B cell (primary cell): ENCODE data around the gene YES1. TPM values are rescaled to one million over a fixed set of nuclear protein-coding genes. Genes with fewer than 3 reads are reported as not detected.

Experiments
- ATAC-seq: fragments of 200-7000 bp; cut with Tn5 transposase; one replicate; pipeline ENCODE4 v1.10.0; 2021; ENCODE audit warnings: low read depth, mild to moderate bottlenecking, moderate number of reproducible peaks, moderate library complexity
- CTCF ChIA-PET: fragments of 350-600 bp; sonication (Branson Sonifier 250); formaldehyde crosslinking; loops from one replicate; lab custom pipeline; 2021; ENCODE audit warnings: antibody characterized with exemption, inconsistent platforms; lab: Charles Lee
- POLR2A ChIA-PET: fragments of 350-600 bp; sonication (Branson Sonifier 250); formaldehyde crosslinking; loops from one replicate; lab custom pipeline; 2021; ENCODE audit warnings: antibody characterized with exemption; lab: Charles Lee
- DNase-seq: peaks from one replicate; pipeline ENCODE4 v3.0.0; 2013
- H2AFZ ChIP-seq: 2 replicates; pipeline ENCODE4 v1.6.1; 2012; ENCODE audit warnings: mild to moderate bottlenecking, low read depth, low read length; ENCODE audit not compliant: insufficient read depth, poor library complexity, severe bottlenecking
- H3K27ac ChIP-seq, 2 donors: 1 replicate in 1 of 2; 2 replicates in 1 of 2; pipeline ENCODE4 v1.5.1; 2012 to 2013; ENCODE audit warnings: low read length in 2 of 2, mild to moderate bottlenecking in 2 of 2, moderate library complexity in 1 of 2
- H3K27me3 ChIP-seq, 4 experiments: fragments of 200-600 bp in 1 of 4; sonication (generic) in 1 of 4; replicated peaks in 1 of 4; 1 replicate in 2 of 4; 2 replicates in 2 of 4; pipeline versions ENCODE4 v1.6.1 to v1.7.0; 2013 to 2016; ENCODE audit warnings: low read length in 3 of 4, mild to moderate bottlenecking in 2 of 4, mixed read lengths in 1 of 4, moderate library complexity in 1 of 4; ENCODE audit not compliant: insufficient read depth in 4 of 4, control insufficient read depth in 3 of 4; ENCODE audit errors: control extremely low read depth in 1 of 4
- H3K36me3 ChIP-seq, 2 experiments: replicated peaks in 1 of 2; 1 replicate in 1 of 2; 2 replicates in 1 of 2; pipeline versions ENCODE4 v1.6.1 to v1.7.1; 2013; ENCODE audit warnings: low read length in 1 of 2; ENCODE audit not compliant: insufficient read depth in 2 of 2, control insufficient read depth in 1 of 2; ENCODE audit errors: control extremely low read depth in 1 of 2, extremely low read depth in 1 of 2
- H3K4me1 ChIP-seq, 2 donors: fragments of 200-600 bp in 1 of 2; sonication (generic) in 1 of 2; 1 replicate in 1 of 2; 2 replicates in 1 of 2; pipeline versions ENCODE4 v1.5.1 to v1.6.1; 2013 to 2017; ENCODE audit warnings: low read length in 2 of 2; ENCODE audit not compliant: control insufficient read depth in 2 of 2, insufficient read depth in 2 of 2
- H3K4me2 ChIP-seq: replicated peaks from 2 replicates; pipeline ENCODE3; 2012; ENCODE audit warnings: mild to moderate bottlenecking, low read depth, low read length; ENCODE audit not compliant: poor library complexity, severe bottlenecking
- H3K4me3 ChIP-seq, 5 experiments: fragments of 200-600 bp in 1 of 5; sonication (generic) in 1 of 5; 1 replicate in 3 of 5; 2 replicates in 2 of 5; pipeline versions ENCODE4 v1.5.1 to v1.7.0; 2011 to 2016; ENCODE audit warnings: low read length in 4 of 5, mild to moderate bottlenecking in 4 of 5, low read depth in 2 of 5, control low read depth in 1 of 5, moderate library complexity in 1 of 5; ENCODE audit not compliant: insufficient read depth in 1 of 5; ENCODE audit errors: control extremely low read depth in 1 of 5, extremely low read depth in 1 of 5
- H3K79me2 ChIP-seq: fragments of 200-600 bp; sonication (generic); one replicate; pipeline ENCODE4 v1.6.0; 2016; ENCODE audit warnings: low read length; ENCODE audit not compliant: control insufficient read depth, insufficient read depth
- H3K9ac ChIP-seq: fragments of 200-600 bp; sonication (generic); 2 replicates; pipeline ENCODE4 v1.6.1; 2017; ENCODE audit warnings: mild to moderate bottlenecking, low read length, moderate library complexity
- H3K9me3 ChIP-seq, 3 donors: one replicate each; pipeline versions ENCODE4 v1.6.1 to v1.7.1; 2013; ENCODE audit warnings: low read length in 2 of 3; ENCODE audit not compliant: control insufficient read depth in 2 of 3, insufficient read depth in 1 of 3; ENCODE audit errors: control extremely low read depth in 1 of 3
- H4K20me1 ChIP-seq: 2 replicates; pipeline ENCODE4 v1.6.0; 2012; ENCODE audit warnings: mild to moderate bottlenecking, low read length; ENCODE audit not compliant: insufficient read depth, control insufficient read depth, poor library complexity, severe bottlenecking
- H3K27ac Mint-ChIP-seq: one replicate; pipeline ENCODE4 v1.8.0; 2021; ENCODE audit warnings: mixed read lengths
- H3K27me3 Mint-ChIP-seq: one replicate; pipeline ENCODE4 v1.8.0; 2021; ENCODE audit warnings: mixed read lengths
- H3K4me1 Mint-ChIP-seq: one replicate; pipeline ENCODE4 v1.8.0; 2021; ENCODE audit warnings: mixed read lengths
- H3K4me3 Mint-ChIP-seq: one replicate; pipeline ENCODE4 v1.8.0; 2021; ENCODE audit warnings: mixed read lengths
- H3K9me3 Mint-ChIP-seq: one replicate; pipeline ENCODE4 v1.8.0; 2022; ENCODE audit warnings: mixed read lengths; ENCODE audit not compliant: insufficient read depth
- EZH2 ChIP-seq: IDR thresholded peaks from 2 replicates; pipeline ENCODE4 v1.6.1; 2012; ENCODE audit warnings: borderline replicate concordance, low read depth, mild to moderate bottlenecking, moderate library complexity, low read length; ENCODE audit not compliant: insufficient read depth, poor library complexity, severe bottlenecking
- WGBS: methylation state at CpG from one replicate; pipeline ENCODE4 v1.1.5; 2013; ENCODE audit warnings: missing lambda C conversion rate; ENCODE audit not compliant: insufficient coverage; 5-methylcytosine and 5-hydroxymethylcytosine counted together
- intact Hi-C: fragments of 100-400 bp; cut with micrococcal nuclease; formaldehyde crosslinking; loops from one replicate; pipeline ENCODE4 v1.10.0; 2022
- polyA plus RNA-seq: library from polyadenylated mRNA; depleted of rRNA; stranded (reverse); fragments of >200 nt; gene quantifications from 2 replicates; pipeline ENCODE4 v1.2.3, GENCODE V29; 2012
- total RNA-seq, 2 donors: library from RNA; stranded (reverse); fragments of 120-200 nt in 1 of 2; gene quantifications; 1 replicate in 1 of 2; 2 replicates in 1 of 2; pipeline versions ENCODE4 v1.2.3 to v1.2.4, GENCODE V29; 2013 to 2022
- TF ChIP-seq, protein P1 (sequence below): fragments of 200-600 bp; IDR thresholded peaks from one replicate; pipeline ENCODE4 v1.8.0; 2022; ENCODE audit warnings: antibody characterized with exemption, mild to moderate bottlenecking

The YES1 gene
- total and polyA plus RNA-seq, 2 donors (not counting 1 experiment from before 2014, with no cell fraction given), result 0.30 TPM; not detected in 1

- H3K27me3 Mint-ChIP-seq, result peaks cover 27% of the 10 kb centered on the region
- no peaks in the 10 kb centered on the region for H3K4me1 Mint-ChIP-seq
- DNase-seq (no peak), ATAC-seq (no peak)
- no peaks in the 10 kb centered on the region for H3K79me2 ChIP-seq
- H3K27ac Mint-ChIP-seq, result no peak overlapping the region
- ChIA-PET CTCF (no interaction called here), POLR2A (no interaction called here)
- no peak overlapping the region for H3K27ac ChIP-seq
- no peak overlapping the region for H2AFZ ChIP-seq
- H3K36me3 ChIP-seq, result no peaks in the 10 kb centered on the region
- no peaks in the 10 kb centered on the region for H3K4me1 ChIP-seq
- H3K27me3 ChIP-seq, result no peaks in the 10 kb centered on the region
- H3K9me3 ChIP-seq, result no peaks in the 10 kb centered on the region
- H3K4me3 Mint-ChIP-seq, result no peak overlapping the region
- no peaks in the 10 kb centered on the region for H4K20me1 ChIP-seq
- H3K9me3 Mint-ChIP-seq, result no peaks in the 10 kb centered on the region
- no peak overlapping the region for H3K4me2 ChIP-seq
- 98% methylated on average over 4 of the region's 5 CpGs for WGBS
- no peak for TF ChIP-seq EZH2
- TF ChIP-seq, protein P1, sequence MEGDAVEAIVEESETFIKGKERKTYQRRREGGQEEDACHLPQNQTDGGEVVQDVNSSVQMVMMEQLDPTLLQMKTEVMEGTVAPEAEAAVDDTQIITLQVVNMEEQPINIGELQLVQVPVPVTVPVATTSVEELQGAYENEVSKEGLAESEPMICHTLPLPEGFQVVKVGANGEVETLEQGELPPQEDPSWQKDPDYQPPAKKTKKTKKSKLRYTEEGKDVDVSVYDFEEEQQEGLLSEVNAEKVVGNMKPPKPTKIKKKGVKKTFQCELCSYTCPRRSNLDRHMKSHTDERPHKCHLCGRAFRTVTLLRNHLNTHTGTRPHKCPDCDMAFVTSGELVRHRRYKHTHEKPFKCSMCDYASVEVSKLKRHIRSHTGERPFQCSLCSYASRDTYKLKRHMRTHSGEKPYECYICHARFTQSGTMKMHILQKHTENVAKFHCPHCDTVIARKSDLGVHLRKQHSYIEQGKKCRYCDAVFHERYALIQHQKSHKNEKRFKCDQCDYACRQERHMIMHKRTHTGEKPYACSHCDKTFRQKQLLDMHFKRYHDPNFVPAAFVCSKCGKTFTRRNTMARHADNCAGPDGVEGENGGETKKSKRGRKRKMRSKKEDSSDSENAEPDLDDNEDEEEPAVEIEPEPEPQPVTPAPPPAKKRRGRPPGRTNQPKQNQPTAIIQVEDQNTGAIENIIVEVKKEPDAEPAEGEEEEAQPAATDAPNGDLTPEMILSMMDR, result no peak
- intact Hi-C loops, result no loop called here
- no peak overlapping the region for H3K4me3 ChIP-seq
- H3K9ac ChIP-seq, result no peak overlapping the region
Measured at GRCh38 chr18:853471-853870, 41.4 kb upstream of the YES1 start.

DNA sequence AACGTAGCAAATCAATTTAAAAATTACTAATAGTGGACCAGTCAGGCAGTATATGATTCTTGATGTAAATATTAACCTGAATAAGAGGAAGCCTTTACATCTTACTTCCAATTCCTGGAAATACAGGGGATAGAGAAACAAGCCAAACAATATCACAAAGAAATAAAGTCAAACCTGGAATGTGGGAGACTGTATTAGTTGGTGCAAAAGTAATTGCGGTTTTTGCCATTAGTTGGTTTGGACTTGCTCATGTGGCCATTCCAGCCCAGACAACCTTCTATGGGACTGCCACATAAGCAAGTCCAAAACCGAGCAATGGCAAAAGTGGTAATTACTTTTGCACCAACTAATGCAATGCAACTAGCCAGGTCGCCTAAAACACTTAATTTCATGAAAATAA lies 38.9 kb upstream of the YES1 start:
- H2AFZ ChIP-seq, result no peak overlapping the region
- H3K4me2 ChIP-seq, result no peak overlapping the region
- no peak overlapping the region for H3K4me3 Mint-ChIP-seq
- H3K4me1 ChIP-seq, result no peaks in the 10 kb centered on the region
- no peaks in the 10 kb centered on the region for H3K36me3 ChIP-seq
- intact Hi-C loops, result no loop called here
- peaks cover 25% of the 10 kb centered on the region for H3K27me3 Mint-ChIP-seq
- ChIA-PET CTCF (no interaction called here), POLR2A (no interaction called here)
- no peaks in the 10 kb centered on the region for H4K20me1 ChIP-seq
- H3K9me3 Mint-ChIP-seq, result no peaks in the 10 kb centered on the region
- no peaks in the 10 kb centered on the region for H3K79me2 ChIP-seq
- peaks cover 0 to 2% (median 0%) of the 10 kb centered on the region in 4 experiments for H3K27me3 ChIP-seq
- no peak overlapping the region for H3K27ac Mint-ChIP-seq
- TF ChIP-seq EZH2, result no peak
- TF ChIP-seq, protein P1, result no peak
- H3K9ac ChIP-seq, result no peak overlapping the region
- DNase-seq (no peak), ATAC-seq (no peak)
- WGBS, result 60% methylated on average over 1 of the region's 4 CpGs
- no peak overlapping the region for H3K27ac ChIP-seq
- H3K9me3 ChIP-seq, result no peaks in the 10 kb centered on the region
- no peaks in the 10 kb centered on the region for H3K4me1 Mint-ChIP-seq
- no peak overlapping the region for H3K4me3 ChIP-seq
